SH-SY5Y (cell line): ENCODE data around the gene MGAT1.

Source experiments
- GATA2 ChIP-seq: IDR thresholded peaks from 2 replicates; pipeline ENCODE4 v1.6.1; 2011; ENCODE audit warnings: mild to moderate bottlenecking, low read depth, low read length
- GATA3 ChIP-seq: IDR thresholded peaks from 2 replicates; pipeline ENCODE4 v1.6.1; 2011; ENCODE audit warnings: low read depth, mild to moderate bottlenecking, low read length, moderate library complexity

DNA sequence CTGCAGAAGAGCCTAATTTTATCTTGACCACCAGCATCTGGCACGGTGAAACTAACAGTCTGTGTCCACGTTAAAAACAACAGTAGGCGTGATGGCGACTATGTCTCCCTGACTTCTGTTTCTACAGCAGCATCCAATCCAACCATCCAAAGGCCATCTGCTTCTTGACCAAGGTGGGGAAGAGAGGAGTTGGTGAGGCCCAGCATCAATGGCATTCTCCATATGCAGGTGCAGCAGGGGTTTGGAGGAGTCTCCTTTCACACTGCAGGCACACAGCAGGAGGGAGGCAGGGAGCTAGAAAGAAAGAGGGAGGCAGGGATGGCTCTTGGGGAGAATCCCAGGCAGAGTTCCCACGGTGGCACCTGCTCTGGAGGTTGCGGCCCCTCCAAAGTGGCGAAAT lies 27.0 kb downstream of the MGAT1 start:
- TF ChIP-seq GATA2, result no peak
- no peak for TF ChIP-seq GATA3
